HepG2 (cell line): ENCODE results near the gene NOTCH3. TPM values are rescaled to one million over a fixed set of nuclear protein-coding genes. Genes with fewer than 3 reads are reported as not detected.

Source experiments
- AHDC1 ChIP-seq: sonication (generic); formaldehyde crosslinking; IDR thresholded peaks from 2 replicates; pipeline ENCODE4 v1.5.1; 2020; ENCODE audit warnings: mild to moderate bottlenecking, missing genetic modification reagents, borderline replicate concordance
- XRCC5 ChIP-seq: fragments of 200-400 bp; formaldehyde crosslinking; optimal IDR thresholded peaks from 2 replicates; pipeline ENCODE3; 2017; ENCODE audit warnings: mild to moderate bottlenecking, low read length
- ZBTB40 ChIP-seq, 2 experiments: fragments of 450-650 bp in 1 of 2; sonication (generic) in 1 of 2; formaldehyde crosslinking in 1 of 2; IDR thresholded peaks; 2 replicates each; pipeline versions ENCODE4 v1.6.1 to v1.8.0; 2016 to 2022; ENCODE audit warnings: antibody characterized with exemption in 1 of 2, mild to moderate bottlenecking in 1 of 2, missing genetic modification reagents in 1 of 2
- ZMAT5 ChIP-seq: sonication (generic); formaldehyde crosslinking; IDR thresholded peaks from 2 replicates; pipeline ENCODE4 v1.5.0; 2020; ENCODE audit warnings: mild to moderate bottlenecking, low read depth, missing genetic modification reagents, borderline replicate concordance
- polyA plus RNA-seq, 8 experiments: library from polyadenylated mRNA; depleted of rRNA in 3 of 8; stranded (reverse) in 7 of 8; unstranded in 1 of 8; fragments of >200 nt; fragmentation: Illumina TruSeq in 4 of 8; extraction: Trizol in 4 of 8; gene quantifications; 2 replicates each; pipeline versions ENCODE4 v1.2.1 to v1.2.3, GENCODE V29; 2011 to 2016; ENCODE audit warnings: low read depth in 4 of 8, missing spikeins in 1 of 8, mixed read lengths in 1 of 8; ENCODE audit not compliant: insufficient read depth in 1 of 8
- total RNA-seq, 5 experiments: library from RNA; depleted of rRNA; stranded (reverse); fragments of >200 nt; fragmentation: Illumina TruSeq; extraction: Trizol; gene quantifications; 2 replicates each; pipeline ENCODE4 v1.2.3, GENCODE V29; 2016; ENCODE audit warnings: low read depth in 1 of 5
- TF ChIP-seq, protein P1 (sequence below): sonication (generic); formaldehyde crosslinking; conservative IDR thresholded peaks from 2 replicates; pipeline ENCODE4 v1.8.0; 2022; ENCODE audit warnings: low read depth, missing genetic modification reagents
- TF ChIP-seq, protein P2 (sequence below): sonication (generic); formaldehyde crosslinking; IDR thresholded peaks from 2 replicates; pipeline ENCODE4 v1.5.0; 2020; ENCODE audit warnings: missing genetic modification reagents, mild to moderate bottlenecking, borderline replicate concordance

NOTCH3 gene
- total and polyA plus RNA-seq, 2 of the 13 experiments (the other 11 are each of a cell fraction or from before 2014, with no cell fraction given): 0.09 to 0.28 TPM

DNA sequence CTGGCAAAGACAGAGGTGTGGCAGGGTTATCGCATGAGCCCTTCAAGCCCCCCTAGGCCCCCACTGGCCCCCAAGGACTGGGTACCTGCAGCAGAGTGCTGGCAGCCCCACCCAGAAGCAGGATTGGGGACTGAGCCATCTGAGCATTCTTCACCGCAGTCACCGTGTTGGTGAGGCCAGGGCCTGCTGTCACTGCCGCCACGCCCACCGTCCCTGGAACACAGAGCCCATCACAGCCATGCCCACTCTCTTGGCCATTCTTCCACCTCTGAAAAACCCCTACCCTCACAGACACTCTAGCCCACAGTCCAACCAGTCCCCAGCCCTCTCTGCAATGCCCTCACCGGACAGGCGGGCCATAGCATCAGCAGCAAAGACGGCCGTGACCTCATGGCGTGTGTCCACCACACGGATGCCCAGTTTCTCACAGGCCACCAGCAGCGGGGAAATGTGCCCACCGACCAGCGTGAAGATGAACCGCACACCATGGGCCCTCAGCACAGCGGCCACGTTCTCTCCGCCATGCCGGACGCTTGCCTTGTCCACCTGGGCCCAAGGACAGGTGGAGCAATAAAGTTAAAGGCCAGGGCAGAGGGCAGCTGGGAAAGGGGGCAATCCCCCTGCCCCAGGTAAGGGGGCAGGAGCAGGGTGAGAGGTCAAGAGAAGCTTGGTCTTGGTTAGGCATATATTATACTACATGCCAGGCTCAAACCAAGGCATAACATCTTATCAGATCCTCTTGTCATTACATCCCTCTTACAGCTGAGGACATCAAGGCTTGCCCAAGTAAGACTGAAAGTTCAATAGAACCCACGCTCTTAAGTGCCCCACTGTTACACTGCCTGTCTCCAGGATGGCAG, 77.5 kb downstream of the NOTCH3 start (continued):
- TF ChIP-seq XRCC5: no peak
- TF ChIP-seq, protein P1, sequence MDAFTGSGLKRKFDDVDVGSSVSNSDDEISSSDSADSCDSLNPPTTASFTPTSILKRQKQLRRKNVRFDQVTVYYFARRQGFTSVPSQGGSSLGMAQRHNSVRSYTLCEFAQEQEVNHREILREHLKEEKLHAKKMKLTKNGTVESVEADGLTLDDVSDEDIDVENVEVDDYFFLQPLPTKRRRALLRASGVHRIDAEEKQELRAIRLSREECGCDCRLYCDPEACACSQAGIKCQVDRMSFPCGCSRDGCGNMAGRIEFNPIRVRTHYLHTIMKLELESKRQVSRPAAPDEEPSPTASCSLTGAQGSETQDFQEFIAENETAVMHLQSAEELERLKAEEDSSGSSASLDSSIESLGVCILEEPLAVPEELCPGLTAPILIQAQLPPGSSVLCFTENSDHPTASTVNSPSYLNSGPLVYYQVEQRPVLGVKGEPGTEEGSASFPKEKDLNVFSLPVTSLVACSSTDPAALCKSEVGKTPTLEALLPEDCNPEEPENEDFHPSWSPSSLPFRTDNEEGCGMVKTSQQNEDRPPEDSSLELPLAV (CRISPR knock-in tag): no peak
- no peak for TF ChIP-seq ZBTB40 (IDR thresholded peaks at IDR 0.05)
- TF ChIP-seq ZBTB40 (CRISPR knock-in tag; IDR thresholded peaks at IDR 0.05): peak; percentile 53; the same call in 1 of the 2 replicates
- no peak for TF ChIP-seq ZMAT5 (CRISPR knock-in tag)
- no peak for TF ChIP-seq AHDC1
- TF ChIP-seq, protein P2, sequence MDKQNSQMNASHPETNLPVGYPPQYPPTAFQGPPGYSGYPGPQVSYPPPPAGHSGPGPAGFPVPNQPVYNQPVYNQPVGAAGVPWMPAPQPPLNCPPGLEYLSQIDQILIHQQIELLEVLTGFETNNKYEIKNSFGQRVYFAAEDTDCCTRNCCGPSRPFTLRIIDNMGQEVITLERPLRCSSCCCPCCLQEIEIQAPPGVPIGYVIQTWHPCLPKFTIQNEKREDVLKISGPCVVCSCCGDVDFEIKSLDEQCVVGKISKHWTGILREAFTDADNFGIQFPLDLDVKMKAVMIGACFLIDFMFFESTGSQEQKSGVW: no peak
- TF ChIP-seq, all 625 proteins: peak for 4
